Stimulated activated CD4-positive, alpha-beta T cell treated with anti-CD3 and anti-CD28 coated beads, Interleukin-12 subunit alpha, Interleukin-12 subunit beta, amount 100 ng/mL, for 4 hours (primary cell): ENCODE data around the gene CPPED1.

ENCODE experiments used
- DNase-seq: peaks from one replicate; pipeline ENCODE4 v3.0.0-alpha.2; 2020

The CPPED1 gene

GRCh38 chr16:12728469-12728868 is 75.2 kb downstream of the CPPED1 start:
- no peak for DNase-seq

GRCh38 chr16:12724226-12724625 is 79.5 kb downstream of the CPPED1 start:
- DNase-seq = no peak

GRCh38 chr16:12723681-12724080 is 80.0 kb downstream of the CPPED1 start:
- DNase-seq = no peak

- DNase-seq = no peak
These were observed 81.8 kb downstream of the CPPED1 start for GRCh38 chr16:12721841-12722421.

- DNase-seq = no peak
These were observed 83.7 kb downstream of the CPPED1 start for GRCh38 chr16:12719972-12720371.

- no peak for DNase-seq
These were observed 87.0 kb downstream of the CPPED1 start for GRCh38 chr16:12716658-12717057.

- no peak for DNase-seq
These were observed 93.9 kb downstream of the CPPED1 start for GRCh38 chr16:12709807-12710206.

GRCh38 chr16:12708266-12708665 is 95.4 kb downstream of the CPPED1 start:
- no peak for DNase-seq

- no peak for DNase-seq
These were observed 97.1 kb downstream of the CPPED1 start for GRCh38 chr16:12706628-12707027.

- DNase-seq = no peak
These were observed 99.1 kb downstream of the CPPED1 start for GRCh38 chr16:12704492-12705111.

GRCh38 chr16:12703935-12704334 is 99.8 kb downstream of the CPPED1 start:
- no peak for DNase-seq

- no peak for DNase-seq
These were observed 103.5 kb downstream of the CPPED1 start for GRCh38 chr16:12700161-12700560.

- DNase-seq = no peak
These were observed 104.5 kb downstream of the CPPED1 start for GRCh38 chr16:12699161-12699560.

- DNase-seq = no peak
These were observed 106.2 kb downstream of the CPPED1 start for GRCh38 chr16:12697437-12697836.

- no peak for DNase-seq
These were observed 108.2 kb downstream of the CPPED1 start for GRCh38 chr16:12695454-12695853.

- DNase-seq = no peak
These were observed 113.7 kb downstream of the CPPED1 start for GRCh38 chr16:12690024-12690423.

- DNase-seq = no peak
These were observed 114.5 kb downstream of the CPPED1 start for GRCh38 chr16:12688951-12689850.

GRCh38 chr16:12685806-12686205 is 117.9 kb downstream of the CPPED1 start:
- DNase-seq = no peak

GRCh38 chr16:12682432-12683165 is 121.1 kb downstream of the CPPED1 start:
- DNase-seq = no peak

GRCh38 chr16:12681653-12682052 is 122.0 kb downstream of the CPPED1 start:
- no peak for DNase-seq

GRCh38 chr16:12680531-12680930 is 123.2 kb downstream of the CPPED1 start:
- no peak for DNase-seq

- DNase-seq = no peak
These were observed 123.9 kb downstream of the CPPED1 start for GRCh38 chr16:12679660-12680272.

- DNase-seq = no peak
These were observed 124.7 kb downstream of the CPPED1 start for GRCh38 chr16:12678983-12679382.
